Hematopoietic multipotent progenitor cell treated with erythropoietin and hydrocortisone succinate and interleukin-3 and kit ligand, for 15 days (in vitro differentiated cells): ENCODE measurements around the gene SNX30.

Experiments used
- DNase-seq: peaks from one replicate; pipeline ENCODE4 v3.0.0-alpha.2; 2015; ENCODE audit warnings: low spot score

Gene SNX30

DNA sequence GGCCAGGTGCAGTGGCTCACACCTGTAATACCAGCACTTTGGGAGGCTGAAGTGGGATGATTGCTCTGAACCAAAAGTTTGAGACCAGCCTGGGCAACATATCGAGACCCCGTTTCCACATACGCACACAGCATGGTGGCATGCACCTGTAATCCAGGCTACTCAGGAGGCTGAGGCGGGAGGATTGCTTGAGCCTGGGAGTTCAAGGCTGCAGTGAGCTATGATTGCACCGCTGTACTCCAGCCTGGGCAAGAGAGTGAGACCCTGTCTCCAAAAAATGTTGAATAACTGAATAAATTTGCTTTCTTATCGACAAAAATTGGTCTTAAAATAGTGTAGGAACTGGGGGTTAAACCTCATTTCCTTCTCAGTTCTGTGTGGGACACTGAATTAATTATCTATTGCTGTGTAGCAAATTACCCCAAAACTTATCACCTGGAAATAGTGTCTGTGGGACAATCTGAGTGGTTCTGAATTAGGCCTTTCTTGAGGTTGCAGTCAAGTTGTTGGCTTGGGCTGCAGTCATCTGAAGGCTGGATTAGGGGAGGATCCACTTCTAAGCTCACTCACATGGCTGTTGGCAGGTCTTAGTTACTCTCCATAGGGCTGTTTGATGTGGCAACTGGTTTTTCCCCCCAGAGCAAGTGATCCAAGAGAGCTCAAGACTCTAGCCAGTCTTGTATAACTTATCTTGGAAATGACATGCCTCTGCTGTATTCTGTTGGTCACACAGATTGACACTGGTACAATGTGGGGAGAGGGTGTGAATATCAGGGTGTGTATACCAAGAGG is 2.0 kb downstream of the SNX30 start:
- DNase-seq = no peak

DNA sequence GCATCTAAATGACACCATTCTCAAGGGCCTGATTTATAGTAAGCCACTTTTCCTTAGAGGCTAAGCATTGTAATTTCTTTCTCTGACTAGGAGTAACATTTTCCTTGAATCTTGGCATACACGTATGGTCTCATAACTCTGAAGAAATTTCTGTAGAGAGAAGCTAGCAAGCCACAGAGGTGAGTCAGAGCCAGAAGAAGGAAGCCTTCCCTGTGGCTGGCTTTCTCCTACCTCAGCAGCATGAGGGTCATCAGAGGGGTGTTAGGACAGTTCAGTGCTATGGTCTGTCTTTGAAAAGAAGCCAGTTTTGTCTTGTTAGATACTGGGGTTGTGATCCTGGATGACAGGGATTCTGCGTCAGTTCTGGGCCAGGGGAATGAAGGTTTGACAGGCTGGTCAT is 3.2 kb downstream of the SNX30 start:
- DNase-seq = no peak

DNA sequence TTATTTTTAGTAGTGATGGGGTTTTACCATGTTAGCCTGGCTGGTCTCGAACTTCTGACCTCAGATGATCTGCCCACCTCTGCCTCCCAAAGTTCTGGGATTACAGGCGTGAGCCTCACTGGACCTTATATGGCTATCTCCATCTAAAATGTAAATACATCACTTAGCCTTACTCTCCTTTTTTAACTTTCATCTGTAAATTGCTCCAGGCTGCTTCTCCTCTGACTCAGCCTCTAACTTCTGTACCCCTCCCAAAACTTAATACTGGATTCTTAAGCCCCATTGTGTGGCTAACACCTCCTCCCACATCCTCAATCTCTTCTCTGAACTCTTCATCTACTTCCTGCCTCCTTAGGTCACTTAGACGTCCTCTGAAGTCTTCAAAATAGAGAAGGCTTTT is 4.0 kb downstream of the SNX30 start:
- no peak for DNase-seq

DNA sequence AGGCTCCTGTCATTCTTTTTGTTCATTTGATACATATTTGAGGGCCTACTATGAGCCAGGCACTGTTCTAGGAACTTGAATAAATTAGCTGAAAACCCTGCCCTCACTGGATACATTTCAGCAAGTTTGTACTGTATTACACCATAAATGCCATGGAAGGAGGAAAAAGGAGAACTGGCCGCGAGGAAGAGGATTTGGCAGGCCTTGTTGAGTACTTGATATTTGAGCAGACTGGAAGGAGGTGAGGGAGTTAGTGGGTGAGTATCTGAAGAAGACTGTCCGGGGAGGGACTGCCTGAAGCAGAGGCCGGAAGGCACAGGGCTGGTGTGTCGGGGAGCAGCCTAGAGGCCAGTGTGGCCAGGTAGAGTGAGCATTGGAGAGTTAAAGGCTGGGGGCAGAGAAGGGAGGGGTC is 4.5 kb downstream of the SNX30 start:
- DNase-seq = no peak

DNA sequence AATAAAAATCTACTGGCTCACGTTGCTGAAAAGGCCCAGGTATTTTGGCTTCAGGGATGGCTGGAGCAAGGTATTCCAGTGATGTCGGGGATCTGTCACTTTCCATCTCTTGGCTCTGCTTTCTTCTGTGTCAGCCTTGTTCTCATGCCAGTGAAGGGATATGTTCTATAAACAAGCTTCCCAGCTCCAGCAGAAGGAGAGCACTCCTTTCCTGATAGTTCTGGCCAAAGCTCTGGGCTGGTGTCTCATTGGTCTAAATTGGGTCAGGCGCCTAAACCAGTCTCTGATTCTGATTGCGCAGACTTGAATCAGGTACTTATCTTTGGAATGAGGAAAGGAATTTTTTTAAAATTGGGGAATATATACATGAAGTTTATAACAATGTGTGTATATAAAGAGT is 5.1 kb downstream of the SNX30 start:
- DNase-seq = no peak

DNA sequence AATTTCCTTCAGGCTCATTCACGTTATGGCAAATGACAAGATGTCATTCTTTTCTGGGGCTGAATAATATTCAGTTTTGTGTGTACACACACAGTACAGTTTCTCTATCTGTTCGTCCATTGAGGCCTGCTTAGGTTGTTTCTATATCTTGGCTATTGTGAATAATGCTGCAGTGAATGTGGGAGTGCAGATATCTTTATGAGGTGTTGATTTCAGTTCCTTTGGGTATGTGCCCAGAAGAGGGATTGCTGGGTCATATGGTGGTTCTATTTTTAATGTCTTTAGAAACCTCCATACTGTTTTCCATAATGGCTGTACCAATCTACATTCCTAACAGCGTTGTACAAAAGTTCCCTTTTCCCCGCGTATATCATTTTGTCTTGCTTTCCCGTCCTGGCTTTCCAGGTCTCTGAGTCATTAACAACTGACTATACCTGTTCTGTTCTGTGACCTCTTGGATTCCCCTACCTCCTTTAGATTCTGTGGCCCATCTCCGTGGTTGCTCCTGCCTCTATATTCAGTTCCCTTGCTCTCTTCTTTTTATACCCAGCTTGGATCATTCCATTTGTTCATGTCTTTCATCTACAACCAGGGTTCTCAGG is 6.8 kb downstream of the SNX30 start:
- no peak for DNase-seq

DNA sequence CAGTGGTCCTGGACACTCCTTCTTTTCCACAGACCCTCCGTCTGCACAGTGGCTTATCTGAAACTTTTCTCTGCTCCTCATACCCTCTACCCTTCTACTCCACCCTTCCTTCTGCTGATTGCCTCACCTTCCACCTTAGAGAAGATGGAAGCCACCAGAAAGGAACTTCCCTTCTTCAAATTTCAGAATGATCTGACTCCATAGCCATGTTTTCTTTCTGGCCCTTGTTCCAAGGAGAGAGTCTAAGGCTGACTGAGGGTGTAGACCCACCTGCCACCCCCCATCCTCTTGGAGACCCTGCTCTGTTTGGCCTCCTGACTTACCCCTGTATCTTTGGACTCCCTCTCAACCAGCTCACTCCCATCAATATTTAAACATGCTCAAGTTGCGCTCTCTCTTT is 7.4 kb downstream of the SNX30 start:
- DNase-seq = no peak

DNA sequence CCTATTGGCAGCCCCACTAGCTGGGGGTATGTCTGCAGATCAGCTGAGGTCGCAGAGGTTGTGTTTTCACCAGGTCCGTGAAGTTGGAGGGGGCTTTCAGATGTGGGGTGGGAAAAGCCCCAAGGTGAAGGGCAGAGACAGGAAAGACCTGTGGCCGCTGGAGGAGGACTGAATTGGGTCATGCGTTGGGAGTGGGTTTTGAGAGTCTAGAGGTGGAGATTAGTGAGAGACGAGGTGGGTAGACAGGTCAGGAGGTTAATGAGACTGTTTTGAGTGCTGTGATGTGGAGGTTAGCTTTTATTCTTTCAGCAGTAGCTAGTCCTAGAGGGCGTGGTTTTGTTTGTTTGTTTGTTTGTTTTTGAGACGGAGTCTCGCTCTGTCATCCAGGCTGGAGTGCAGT is 10.3 kb downstream of the SNX30 start:
- no peak for DNase-seq

DNA sequence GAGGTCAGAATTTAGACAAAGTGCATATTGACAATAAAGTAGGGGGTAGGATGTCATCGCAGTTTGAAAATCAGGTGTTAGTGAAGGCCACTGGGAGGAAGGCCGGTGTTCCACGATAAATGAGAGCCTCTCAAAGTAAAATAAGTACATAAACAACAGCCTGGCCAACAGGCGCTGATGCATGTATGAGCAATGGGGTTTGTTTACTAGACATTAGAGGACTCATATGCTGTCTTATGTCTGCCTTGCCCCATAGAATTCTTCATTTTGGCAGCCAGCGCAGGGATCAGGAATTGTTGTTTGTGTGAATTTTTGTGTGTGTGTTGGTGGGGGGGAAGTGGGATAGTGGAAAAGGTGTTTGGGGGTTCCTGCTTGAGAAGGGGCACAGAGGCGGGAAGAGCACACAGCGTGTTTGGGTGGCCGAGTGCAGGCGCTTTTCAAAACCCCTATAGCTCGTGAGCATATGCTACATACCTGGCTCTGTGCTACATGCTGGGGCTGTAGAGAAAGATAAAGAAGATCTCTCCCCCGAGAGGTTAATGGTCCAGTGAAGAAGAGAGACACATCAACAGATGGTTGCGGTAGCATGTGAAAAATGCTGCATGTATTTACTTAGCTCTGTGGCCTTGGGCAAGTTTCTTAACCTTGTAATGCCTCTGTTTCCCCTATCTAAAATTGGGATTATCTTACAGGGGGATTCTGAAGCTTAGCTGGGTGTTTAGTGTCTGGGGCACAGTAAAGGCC is 11.5 kb downstream of the SNX30 start:
- DNase-seq = no peak

DNA sequence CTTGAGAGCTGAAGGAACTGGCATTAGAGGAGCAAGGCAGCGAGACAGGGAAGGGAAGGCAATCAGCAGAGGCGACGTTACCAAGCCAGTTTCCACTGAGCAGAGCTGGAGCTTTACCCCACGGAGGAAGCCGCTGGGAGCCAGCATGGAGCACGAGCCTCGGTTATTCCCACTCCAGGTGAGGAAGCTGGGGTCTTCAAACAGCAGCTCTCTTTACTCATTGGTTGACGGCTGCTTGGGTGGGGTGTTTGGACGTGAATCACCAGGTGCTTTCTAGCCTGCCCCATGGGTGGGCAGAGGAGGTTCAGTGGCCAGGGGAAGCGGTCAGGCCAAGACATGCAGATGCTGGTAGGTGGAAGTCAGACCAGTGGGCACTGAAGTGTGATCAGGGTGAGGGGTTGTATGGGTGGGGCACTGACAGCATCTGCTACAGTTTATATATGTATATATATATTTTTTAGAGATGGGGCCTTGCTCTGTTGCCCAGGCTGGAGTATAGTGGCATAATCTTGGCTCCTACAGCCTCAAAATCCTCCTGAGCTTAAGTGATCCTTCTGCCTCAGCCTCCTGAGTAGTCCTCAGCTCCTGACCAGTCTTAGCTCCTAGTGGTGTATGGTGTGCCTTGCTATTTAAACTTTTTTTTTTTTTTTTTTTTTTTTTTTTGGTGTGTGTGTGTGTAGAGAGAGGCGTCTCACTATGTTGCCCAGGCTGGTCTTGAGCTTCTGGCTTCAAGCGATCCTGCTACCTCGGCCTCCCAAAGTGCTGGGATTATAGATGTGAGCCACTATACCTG is 12.4 kb downstream of the SNX30 start:
- DNase-seq = no peak

DNA sequence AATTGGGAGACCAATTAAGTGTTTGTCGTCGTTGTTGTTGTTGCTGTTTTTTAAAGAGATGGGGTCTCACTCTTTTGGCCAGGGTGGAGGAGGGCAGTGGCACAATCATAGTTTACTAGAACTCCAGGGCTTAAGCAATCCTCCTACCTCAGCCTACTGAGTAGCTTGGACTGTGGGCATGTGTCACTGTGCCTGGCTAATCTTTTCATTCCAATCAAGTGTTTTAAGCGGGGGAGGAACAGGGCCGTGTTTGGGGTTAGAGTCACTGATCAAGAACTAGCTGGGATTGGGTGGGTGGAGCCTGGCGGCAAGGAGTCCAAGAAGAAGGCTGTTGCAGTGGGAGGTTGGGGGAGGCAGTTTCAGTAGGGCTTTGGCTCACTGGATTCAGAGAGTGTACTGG is 13.8 kb downstream of the SNX30 start:
- DNase-seq = no peak

DNA sequence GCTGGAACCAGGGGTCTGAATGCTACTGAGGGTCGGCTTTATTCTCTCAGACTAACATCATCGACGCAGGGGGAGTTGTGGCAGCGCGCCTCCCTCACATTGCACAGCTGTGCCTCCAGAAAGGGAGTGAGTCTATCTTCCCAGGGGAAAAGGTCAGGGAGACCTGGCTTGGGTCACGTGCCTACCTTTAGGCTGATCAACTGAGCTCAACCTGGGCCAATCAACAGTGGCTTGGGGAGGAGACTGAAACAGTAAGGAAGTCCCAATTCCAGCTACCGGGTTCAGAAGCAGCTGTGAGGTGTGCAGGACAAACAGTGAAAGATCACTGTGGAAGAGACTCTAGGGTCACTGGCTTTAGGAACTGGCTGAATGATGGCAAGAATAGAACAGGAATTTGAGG is 14.3 kb downstream of the SNX30 start:
- DNase-seq = no peak

DNA sequence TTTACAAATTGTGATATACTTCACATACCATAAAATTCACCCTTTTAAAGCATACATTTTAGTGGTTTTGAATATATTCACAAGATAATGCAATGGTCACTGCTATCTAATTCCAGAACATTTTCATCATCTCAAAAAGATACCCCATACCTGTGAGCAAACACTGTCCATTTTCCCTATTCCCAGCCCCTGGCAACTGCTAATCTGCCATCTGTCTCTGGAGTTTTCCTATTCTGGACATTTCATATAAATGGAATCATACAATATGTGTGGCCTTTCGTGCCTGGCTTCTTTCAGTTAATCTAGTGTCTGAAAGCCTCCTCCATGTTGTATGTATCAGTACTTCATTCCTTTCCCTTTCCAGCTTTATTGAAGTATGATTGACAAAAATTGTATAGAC is 14.7 kb downstream of the SNX30 start:
- no peak for DNase-seq

DNA sequence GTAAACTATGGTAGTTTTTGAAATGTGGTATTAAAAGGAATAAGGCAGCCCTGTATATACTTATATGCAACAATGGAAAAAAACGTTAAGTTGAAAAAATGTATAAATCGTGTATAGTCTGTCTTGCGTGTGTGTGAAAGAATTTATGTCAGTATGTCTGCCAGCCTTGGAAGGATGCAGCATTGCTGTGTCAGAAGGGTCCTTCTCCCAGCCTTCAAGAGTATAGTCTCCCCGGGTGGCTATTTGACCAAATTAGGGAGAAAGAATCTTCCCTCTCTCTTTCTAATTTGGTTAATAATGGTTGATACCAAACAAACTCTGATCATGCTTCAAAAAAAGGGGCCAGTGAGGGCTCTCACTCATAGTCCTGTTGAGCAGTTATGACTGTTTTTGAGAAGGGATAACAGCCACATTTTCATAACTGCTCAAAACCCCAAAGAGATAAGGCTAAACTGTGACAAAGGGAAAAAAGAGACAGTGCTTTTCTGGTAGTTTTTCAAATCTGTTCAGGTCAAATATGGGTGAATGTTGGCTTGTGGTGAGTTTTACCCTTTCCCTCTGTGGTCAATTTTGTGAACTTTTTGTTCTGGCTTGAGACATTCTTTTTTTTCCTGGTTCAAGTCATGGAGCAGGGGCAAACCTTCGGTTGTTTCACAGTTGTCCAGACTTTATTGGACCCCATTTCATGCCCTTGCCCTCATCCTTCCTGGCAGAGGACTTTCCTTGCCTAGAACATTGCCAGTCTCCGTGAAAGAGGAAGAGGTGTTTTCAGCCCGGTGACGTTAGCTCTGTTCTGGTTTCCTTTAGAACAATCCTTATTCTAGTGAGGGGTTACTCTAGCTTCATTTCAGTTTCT is 21.0 kb downstream of the SNX30 start:
- no peak for DNase-seq

DNA sequence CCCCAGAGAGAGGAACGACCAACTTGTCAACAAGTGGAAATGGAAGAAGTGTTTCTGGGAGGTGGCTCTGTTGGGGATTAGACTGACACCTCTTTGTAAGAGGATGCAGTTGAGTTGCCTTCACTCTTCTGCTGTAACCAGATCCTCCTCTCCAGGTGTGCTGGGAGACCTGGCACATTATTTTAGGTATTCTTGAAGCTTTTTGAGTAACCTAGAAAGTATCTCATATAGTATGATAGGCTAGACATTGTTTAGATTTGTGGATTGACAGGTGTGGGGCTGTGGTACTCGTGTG is 21.6 kb downstream of the SNX30 start:
- DNase-seq = no peak

DNA sequence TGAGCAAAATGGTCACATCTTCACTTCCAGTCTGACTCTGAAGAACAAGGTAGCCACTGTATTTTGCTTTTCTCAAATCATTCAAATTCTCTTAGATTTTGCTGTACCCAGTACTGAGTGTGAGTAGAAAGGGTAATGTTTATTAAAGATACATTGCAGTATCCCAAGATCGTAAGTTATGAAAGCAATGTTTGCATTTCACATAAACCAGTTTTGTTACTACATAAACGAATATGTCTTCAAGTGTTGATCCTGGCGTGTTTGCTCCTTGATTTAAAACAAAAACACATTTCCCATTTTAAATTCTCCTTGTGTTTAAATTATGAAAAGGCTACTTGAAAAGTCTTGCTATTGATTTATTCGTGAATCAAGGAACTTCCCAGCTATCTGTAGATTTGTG is 22.0 kb downstream of the SNX30 start:
- no peak for DNase-seq

DNA sequence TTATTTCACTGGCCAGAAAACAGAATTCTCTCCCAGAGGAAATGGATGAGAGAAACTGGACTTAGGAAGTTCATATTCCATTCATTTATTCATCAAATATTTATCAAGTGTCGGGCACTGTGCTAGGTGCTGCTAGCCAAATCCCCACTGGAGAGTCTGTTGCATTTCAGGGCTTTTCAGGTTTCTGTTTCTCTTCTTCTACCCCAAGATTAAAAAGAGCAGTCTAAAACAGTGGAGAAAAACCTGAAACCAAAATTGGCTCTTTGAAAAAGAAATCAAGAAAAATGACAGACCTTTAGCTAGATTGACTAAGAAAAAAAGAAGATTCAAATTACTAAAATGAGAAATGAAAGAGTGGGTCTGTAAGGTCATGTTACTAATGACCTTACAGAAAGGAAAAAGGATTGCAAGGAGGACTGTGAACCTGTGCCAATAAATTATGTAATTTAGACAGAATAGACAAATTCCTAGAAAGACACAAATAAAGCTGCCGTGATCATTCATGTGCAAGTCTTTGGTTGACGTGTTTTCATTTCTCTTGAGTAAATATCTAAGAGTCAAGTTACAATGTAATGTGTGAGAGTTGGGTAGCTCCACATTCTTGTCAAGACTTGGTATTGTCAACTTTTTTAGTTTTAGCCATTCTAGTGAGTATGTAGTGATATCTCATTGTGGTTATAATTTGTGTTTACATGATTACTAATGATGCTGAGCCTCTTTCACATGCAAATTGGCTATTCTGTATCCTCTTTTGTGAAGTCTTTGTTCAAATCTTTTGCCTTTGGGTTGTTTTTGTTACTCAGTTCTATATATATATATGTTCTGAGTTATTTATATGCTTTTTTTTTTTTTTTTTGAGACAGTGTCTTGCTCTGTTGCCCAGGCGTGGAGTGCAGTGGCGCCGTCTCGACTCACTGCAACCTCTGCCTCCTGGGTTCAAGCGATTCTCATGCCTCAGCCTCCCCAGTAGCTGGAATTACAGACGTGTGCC is 23.7 kb downstream of the SNX30 start:
- no peak for DNase-seq

DNA sequence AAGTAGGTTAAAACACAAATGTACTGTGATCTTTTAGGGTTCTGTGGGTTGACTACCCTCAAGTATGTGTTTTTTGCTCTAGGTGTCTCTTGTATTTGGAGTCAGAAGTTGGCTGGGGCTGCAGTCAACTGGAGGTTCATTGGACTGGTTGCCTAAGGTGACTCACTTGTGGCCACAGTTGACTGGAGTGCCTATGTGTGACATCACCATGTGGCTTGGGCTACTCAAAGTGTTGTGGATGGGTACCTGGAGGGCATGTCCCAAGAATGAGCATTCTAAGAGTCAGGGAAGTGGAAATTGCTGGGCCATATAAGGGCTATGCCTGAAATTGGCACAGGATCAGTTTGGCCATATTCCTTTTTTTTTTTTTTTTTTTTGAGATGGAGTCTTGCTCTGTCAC is 27.4 kb downstream of the SNX30 start:
- DNase-seq = no peak

DNA sequence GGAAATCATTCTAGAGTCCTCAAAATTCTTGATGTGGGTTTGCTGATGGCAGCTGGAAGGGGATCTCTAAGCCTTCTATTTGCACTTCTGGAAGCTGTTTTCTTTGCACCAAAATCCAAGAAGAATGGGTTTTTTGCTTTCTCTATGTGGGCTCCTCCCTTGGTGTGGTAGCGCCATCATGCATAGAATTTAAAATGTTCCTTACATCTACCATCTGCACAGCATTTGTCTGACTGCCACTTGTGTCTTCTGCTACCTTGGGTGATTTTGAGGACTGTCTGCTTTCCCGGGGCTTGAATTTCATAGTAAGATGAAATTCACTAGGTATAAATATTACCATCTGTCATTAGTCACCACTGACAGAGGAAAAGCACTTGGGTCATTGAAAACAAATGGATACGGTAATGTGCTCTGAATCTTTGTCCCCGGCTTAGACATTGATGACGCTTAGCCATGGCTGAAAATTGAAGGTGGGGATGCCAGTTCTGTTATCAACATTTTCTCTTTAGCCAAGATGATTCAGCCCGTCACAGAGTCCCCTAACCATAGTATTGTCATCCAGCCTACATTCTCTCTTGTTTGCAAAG is 30.0 kb downstream of the SNX30 start:
- DNase-seq = no peak

DNA sequence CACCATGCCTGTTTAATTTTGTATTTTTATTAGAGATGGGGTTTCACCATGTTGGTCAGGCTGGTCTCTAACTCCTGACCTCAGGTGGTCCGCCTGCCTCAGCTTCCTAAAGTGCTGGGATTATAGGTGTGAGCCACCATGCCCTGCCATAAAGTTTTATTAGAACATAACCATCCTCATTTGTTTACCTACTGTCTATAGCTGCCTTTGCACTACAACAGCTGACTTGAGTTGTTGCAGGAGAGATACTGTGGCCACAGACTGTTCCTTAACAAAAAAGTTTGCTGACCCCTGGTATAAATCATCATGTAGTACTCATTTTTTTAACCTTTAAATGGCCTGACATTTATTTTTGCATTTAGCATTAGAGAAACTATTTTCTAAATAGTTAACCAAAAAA is 31.7 kb downstream of the SNX30 start:
- DNase-seq = no peak
